BJ (cell line): ENCODE data around the gene RTKN. TPM values are rescaled to one million over a fixed set of nuclear protein-coding genes. Genes with fewer than 3 reads are reported as not detected.
A peak's percentile ranks its signal among the peaks of the same experiment; 100 is the strongest.
"Not testable (repeated sequence)": the region's sequence is repeated elsewhere in the genome, so short reads cannot be mapped to it uniquely, and the experiment has no call there.

Experiments
- CTCF ChIA-PET: fragments of 350-600 bp; formaldehyde crosslinking; extraction: SDS; loops from one replicate; lab custom pipeline; 2021; ENCODE audit warnings: antibody characterized with exemption, inconsistent platforms; lab: Yijun Ruan, JAX
- POLR2A ChIA-PET: fragments of 300-600 bp; sonication (Branson Sonifier 250); formaldehyde crosslinking; extraction: SDS; loops from one replicate; lab custom pipeline; 2021; ENCODE audit warnings: antibody characterized with exemption; lab: Charles Lee
- DNase-seq: peaks from one replicate; pipeline ENCODE4 v3.0.0-alpha.2; 2011; ENCODE audit warnings: low read depth
- H3K27me3 ChIP-seq: 2 replicates; pipeline ENCODE4 v1.6.0; 2011; ENCODE audit warnings: low read length; ENCODE audit not compliant: control insufficient read depth, insufficient read depth
- H3K36me3 ChIP-seq: 2 replicates; pipeline ENCODE4 v1.5.1; 2011; ENCODE audit warnings: low read length; ENCODE audit not compliant: control insufficient read depth, insufficient read depth
- H3K4me3 ChIP-seq: 2 replicates; pipeline ENCODE4 v1.5.1; 2011; ENCODE audit warnings: low read depth, mild to moderate bottlenecking, control low read depth, low read length
- CTCF ChIP-seq: IDR thresholded peaks from 2 replicates; pipeline ENCODE4 v1.5.1; 2011; ENCODE audit warnings: low read depth, mild to moderate bottlenecking, control low read depth, inconsistent platforms, low read length, moderate library complexity; ENCODE audit not compliant: insufficient read depth
- polyA plus RNA-seq: library from polyadenylated mRNA; depleted of rRNA; stranded (reverse); fragments of >200 nt; gene quantifications from 2 replicates; pipeline ENCODE4 v1.2.3, GENCODE V29; 2011

RTKN gene
- polyA plus RNA-seq, 1 experiment, result 12.4 TPM

- TF ChIP-seq CTCF, result no peak
- H3K36me3 ChIP-seq, result peaks cover 17% of the 10 kb centered on the region
- H3K4me3 ChIP-seq, result no peak overlapping the region
- H3K27me3 ChIP-seq, result no peaks in the 10 kb centered on the region
- no peak for DNase-seq
- POLR2A ChIA-PET, result no interaction called here
- CTCF ChIA-PET, result interaction anchor here (1.1 to 2.7 kb wide), 3 partner anchors 8 to 111 kb away, joined by 3 to 10 read pairs (median 3); partner anchors contain the start of genes CCDC142 and TTC31
These were observed 32.7 kb upstream of the RTKN start for GRCh38 chr2:74474481-74474880.

- ChIA-PET POLR2A (interaction anchor here (0.9 kb wide), 1 partner anchor 18 kb away, joined by 3 read pairs; the partner anchor contains the start of gene INO80B), CTCF (interaction anchor here (0.8 to 2.7 kb wide), 4 partner anchors 9 to 116 kb away, joined by 3 to 10 read pairs (median 4); partner anchors contain the start of genes CCDC142 and TTC31)
- Histone ChIP-seq H3K27me3 (no peaks in the 10 kb centered on the region), H3K4me3 (peak overlapping the region; percentile 76), H3K36me3 (peaks cover 17% of the 10 kb centered on the region)
- no peak for TF ChIP-seq CTCF
- no peak for DNase-seq
These were observed 31.2 kb upstream of the RTKN start for GRCh38 chr2:74472945-74473258.

DNA sequence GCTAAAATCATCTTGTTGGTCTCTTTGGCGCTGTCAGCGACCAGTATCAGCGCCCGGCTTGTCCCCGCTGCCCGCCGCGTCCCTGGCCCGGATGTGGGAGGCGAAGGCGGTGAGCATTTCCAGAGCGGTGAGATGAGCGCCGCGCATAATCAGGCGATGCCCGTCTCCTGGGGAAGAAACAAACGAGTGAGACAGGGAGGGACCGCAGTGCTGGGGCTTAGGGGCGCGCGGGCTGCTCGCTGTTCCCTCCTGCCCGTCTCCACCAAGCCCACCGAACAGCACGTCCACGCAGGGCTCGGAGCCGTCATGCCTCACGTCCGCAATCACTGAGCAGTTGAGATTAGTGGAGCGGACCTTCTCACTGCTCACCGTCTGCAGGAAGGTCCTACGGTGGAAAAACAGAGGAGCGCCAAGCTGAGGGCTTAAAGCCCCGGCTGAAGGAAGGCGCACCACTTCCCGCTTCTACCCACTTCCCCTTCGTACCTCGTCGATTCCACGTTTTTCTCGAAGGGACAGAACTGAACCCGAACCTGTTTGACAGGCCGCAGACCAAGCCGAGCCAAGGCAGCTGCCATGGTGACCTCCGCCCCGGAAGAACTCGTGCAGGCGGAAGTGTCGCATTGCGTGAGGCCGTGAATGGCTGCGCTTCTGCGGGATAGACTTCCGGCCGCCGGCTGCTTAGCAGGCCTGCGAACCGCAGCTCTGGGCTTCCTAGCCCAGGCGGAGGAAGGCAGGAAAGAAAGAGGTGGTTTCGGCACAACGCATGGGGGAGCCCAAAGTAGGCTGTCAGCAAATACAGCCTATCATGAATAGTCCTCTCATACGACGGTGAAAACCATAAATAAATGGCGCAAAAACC is 30.6 kb upstream of the RTKN start, which contains the start of gene MRPL53:
TSS of gene MRPL53 (minus strand) at position 595 of the 859 bp plus-strand sequence. CDS start at position 575, 20 bp downstream.
- DNase-seq, result peak; percentile 49
- peaks cover 13% of the 10 kb centered on the region for H3K36me3 ChIP-seq
- CTCF ChIA-PET, result interaction anchor here (1.1 to 2.7 kb wide), 3 partner anchors 10 to 115 kb away, joined by 4 to 10 read pairs (median 5); partner anchors contain the start of genes CCDC142 and TTC31

GRCh38 chr2:74471332-74472065 is 29.8 kb upstream of the RTKN start:
- Histone ChIP-seq H3K36me3 (peaks cover 13% of the 10 kb centered on the region), H3K4me3 (peak overlapping the region; percentile 76), H3K27me3 (no peaks in the 10 kb centered on the region)
- POLR2A ChIA-PET, result no interaction called here
- CTCF ChIA-PET, result interaction anchor here (1.6 kb wide), 1 partner anchor 116 kb away, joined by 5 read pairs; no protein-coding TSS in a partner anchor
- TF ChIP-seq CTCF, result no peak
- DNase-seq, result no peak

More for the DNA sequence above, 30.6 kb upstream of the RTKN start, which contains the start of gene MRPL53:
- TF ChIP-seq CTCF, result no peak
- Histone ChIP-seq H3K4me3 (peak within 1 kb of the TSS; percentile 76), H3K27me3 (no peaks in the 10 kb centered on the region)
- POLR2A ChIA-PET, result interaction anchor here (0.9 kb wide), 1 partner anchor 17 kb away, joined by 3 read pairs; the partner anchor contains the start of gene INO80B

- DNase-seq, CTCF ChIA-PET, H3K4me3 ChIP-seq, POLR2A ChIA-PET, H3K27me3 ChIP-seq: not testable (repeated sequence)
- peaks cover 13% of the 10 kb centered on the region for H3K36me3 ChIP-seq
These were observed 29.0 kb upstream of the RTKN start for GRCh38 chr2:74470742-74471141.
